Stimulated activated CD4-positive, alpha-beta T cell treated with anti-CD3 and anti-CD28 coated beads, Interleukin-4, amount 100 ng/mL, for 48 hours (primary cell): ENCODE results near the gene ENSA.
"Not testable (repeated sequence)": the region's sequence is repeated elsewhere in the genome, so short reads cannot be mapped to it uniquely, and the experiment has no call there.

Source experiments
- DNase-seq, 2 donors: peaks; one replicate each; pipeline ENCODE4 v3.0.0-alpha.2; 2020; ENCODE audit warnings: low read depth in 2 of 2

The ENSA gene

DNA sequence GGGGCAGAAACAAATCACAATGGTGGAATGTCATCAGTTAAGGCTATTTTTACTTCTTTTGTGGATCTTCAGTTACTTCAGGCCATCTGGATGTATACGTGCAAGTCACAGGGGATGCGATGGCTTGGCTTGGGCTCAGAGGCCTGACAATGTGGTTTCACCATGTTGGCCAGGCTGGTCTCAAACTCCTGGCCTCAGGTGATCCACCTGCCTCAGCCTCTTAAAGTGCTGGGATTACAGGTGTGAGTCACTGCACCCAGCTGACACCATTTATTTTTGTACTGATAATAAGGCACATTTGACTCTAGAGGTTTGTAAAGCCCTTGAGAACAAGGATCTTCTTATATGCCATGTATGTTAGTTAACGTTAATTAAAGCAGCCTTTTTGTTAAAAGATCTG lies 48.4 kb downstream of the ENSA start:
- not testable (repeated sequence) for DNase-seq

DNA sequence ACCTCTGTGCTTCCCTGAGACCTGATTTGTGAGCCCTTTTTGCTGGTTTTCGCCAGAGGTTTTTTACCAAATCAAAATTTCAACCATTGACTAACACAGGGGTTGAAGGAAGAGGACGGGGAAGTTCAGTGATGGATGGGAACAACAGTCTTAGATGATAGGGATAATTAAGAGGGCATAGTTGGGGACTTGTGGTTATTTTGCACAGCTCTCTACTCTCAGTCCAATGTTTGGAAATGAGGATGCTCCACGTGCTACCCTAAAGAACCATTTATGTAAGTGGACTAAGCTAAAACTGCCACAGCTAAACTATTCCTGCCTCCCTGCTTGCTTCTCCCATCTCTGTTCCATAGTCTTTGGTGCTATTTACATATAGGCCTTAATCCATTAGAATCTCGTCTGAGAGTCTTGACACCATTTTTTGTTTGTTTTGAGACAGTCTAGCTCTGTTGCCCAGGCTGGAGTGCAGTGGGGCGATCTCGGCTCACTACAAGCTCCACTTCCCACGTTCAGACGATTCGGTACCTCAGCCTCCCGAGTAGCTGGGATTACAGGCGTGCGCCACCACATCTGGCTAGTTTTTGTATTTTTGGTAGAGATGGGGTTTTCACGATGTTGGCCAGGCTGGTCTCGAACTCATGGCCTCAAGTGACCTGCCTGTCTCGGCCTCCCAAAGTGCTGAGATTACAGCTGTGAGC lies 49.3 kb downstream of the ENSA start:
- no peak for DNase-seq

DNA sequence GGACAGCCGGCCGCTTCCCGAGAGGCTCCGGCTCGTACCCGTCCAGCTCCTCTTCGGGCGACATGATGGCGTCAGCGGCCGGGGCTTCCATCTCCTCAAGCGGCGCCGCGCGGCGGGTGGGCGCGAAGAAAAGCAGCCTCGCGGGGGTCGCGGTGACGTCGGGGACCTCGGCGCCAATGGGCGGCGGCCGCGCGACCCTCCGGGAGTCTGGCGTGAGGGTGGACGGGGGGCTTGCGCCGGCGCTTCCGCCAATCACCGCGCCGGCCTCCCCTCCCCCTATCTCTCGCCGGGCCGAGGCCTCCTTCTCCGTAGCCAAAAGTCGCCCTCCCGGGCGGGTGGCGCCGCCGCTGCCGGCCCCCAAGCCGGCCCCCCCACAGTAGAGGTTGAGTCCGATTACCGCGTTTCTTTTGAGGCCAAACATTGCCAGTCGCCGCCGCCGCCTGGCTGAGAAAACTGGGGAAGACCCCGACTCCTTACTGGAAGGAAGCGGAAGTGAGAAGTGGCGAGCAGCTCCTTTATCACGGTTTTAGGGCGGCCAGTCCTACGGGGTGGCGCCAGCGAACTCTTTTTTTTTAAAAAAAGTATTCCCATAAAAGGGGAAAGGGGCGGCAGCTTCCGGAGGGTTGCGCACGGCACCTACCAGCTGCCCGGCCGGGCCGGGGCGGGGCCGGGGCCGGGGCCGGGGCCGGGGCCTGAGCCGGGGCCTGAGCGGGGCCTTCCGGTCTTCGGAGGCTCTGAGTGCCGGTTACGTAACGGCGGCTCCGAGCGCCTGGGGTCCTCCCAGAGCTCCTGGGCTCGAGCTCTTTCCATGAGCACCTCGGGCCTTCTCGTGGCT lies 50.1 kb downstream of the ENSA start, which contains the start of gene MCL1:
TSS of gene MCL1 (minus strand) at position 501 of the 835 bp plus-strand sequence. CDS start at position 421, 80 bp downstream.
- peak; percentile 76 to 84 for DNase-seq

DNA sequence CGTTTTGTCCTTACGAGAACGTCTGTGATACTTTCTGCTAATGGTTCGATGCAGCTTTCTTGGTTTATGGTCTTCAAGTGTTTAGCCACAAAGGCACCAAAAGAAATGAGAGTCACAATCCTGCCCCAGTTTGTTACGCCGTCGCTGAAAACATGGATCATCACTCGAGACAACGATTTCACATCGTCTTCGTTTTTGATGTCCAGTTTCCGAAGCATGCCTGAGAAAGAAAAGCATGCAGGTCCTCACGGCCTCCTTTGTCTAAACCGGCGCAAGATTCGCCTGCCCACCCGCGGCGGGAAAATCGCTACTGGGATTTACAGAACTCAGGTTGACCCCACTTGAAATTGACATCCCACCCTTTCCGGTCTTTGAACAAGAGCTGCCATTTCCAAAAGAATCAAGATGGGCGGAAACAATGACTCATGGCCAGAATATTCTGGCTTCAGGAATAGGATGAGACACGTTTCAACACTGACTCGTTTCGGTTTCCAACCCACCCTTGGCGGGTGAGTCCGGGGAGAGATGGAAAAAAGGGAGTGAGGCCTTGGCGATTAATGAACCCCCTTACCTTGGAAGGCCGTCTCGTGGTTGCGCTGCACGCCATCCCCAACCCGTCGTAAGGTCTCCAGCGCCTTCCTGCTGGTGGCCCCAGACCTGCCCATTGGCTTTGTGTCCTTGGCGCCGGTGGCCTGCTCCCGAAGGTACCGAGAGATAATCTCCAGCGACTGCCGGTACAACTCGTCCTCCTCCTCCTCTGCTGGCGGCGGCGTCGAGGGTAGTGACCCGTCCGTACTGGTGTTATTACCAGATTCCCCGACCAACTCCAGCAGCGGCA lies 50.9 kb downstream of the ENSA start:
- no peak for DNase-seq

DNA sequence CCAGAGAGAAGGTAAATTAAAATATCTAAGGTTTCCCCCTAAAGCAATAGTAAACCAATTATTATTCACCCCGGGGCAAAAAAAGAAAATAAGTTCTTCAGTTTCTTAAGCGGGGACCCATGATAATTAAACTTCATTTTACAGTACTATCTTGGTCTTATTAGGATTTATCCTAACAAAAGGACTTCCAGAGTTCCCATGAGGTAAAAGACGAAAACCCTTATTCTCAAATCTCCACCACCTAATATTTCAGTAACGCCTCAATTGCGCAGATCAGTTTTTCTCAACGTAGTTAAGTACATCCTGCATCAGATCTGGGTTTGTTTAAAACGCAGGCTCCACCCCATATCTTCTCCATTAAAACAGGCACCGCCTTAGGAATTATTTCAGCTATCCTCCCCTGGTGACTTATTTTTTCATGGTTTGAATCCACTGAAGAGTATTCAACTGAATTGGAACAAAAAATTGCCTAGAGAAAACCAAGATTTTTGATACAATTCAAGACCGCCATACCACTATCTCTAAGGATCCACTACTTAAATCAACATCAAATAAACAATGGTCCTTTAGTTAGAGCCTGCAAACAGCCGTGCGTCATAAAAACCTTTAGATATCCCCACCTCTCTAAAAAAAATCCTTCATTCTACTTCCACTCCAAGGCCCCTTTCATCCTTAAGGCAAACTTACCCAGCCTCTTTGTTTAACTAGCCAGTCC lies 51.7 kb downstream of the ENSA start:
- no peak for DNase-seq

DNA sequence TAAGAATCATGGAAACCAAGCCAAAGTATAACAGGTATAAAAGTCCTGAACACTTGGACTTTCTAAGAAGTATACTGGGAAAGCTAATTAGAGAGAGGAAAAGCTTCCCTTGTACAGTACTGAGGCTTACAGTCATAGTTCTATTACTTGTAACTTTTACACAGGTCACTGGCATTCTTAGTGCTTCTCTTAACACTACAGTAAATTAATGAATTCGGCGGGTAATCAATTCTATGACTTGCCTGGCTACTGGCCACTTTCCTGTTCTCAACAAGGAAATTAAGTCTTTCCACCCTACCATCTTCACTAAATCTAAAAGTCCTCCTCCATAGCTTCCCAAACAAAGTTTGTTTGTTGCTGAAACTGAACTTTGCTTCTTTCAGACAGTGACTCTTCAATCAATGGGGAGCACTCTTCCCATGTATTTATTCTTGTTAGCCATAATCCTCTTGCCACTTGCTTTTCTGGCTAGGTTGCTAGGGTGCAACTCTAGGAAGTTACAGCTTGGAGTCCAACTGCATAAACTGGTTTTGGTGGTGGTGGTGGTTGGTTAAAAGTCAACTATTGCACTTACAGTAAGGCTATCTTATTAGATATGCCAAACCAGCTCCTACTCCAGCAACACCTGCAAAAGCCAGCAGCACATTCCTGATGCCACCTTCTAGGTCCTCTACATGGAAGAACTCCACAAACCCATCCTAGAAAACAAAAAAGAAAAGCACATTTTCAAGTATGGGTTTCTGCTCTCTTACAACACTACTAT lies 52.4 kb downstream of the ENSA start:
- DNase-seq = no peak

DNA sequence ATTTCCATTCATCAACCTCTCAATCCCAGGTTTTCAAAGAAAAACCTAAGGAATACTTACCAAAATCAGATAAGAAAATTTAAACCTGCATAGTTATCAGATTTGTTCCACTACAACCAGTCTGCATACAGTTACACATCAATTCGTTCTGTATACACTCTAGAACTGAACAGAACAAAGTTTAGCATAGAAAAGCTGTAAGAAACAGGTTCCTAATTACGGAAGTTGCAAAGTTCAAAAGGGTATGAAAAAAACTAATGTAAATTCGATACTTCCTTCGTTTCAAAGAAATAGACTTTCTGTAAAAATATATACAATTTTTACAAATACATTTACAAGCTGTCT lies 53.1 kb downstream of the ENSA start:
- no peak for DNase-seq

DNA sequence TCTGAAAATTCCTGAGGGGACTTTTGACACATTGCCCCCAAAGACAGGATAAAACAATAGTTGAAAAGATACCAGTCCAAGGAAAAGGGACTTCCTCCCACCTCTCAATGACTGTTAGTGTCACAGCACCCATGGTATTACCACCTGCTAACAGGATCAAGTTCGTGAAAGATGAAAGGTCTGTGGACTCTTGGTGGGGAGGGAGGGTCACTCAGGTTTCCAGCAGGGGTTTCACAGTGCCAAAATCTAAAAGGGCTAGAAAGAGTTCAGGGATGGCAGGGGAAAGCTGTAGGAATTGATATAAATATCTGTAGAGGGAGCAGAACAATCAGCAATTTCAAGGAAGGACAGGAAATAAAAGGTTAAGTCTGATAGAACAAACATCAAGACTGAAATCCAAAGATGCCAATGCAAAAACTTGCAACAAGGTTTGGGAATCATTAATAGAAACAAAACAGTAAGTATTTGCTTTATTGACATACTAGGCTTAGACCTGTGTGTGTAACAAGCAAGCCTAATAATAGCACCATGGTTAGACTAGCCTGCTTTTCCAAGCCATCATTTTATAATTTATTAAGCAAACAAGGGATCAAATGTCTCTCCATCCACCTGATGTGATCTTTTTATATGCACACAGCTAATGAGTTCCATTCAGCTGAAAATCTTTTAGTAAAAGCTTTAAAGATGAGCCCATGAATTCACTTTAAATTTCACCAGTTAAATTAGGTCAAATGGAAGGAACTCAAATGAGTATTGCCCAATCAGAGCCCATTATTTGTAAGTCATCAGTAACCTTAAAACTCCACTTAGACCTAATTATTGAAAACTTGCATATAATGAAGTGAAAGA lies 53.7 kb downstream of the ENSA start:
- DNase-seq = no peak

DNA sequence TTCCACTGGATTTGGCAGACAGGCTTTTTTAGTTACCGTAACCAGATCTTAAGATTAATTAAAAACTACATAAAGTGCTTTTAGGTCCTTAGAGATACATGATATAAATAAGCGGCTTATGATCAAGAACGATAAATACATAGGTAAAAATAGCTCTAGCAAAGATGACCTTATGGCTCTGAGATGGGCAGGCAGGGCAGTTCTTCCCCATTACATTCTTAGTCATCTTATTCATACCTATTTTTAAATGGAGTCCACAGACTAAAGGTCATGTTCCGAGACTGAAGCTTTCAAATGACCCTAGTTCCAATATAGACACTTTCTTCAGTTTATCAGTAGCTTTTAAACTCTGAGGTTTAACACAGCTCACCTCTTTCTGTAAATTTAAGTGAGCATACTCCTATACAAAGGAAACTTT lies 54.3 kb downstream of the ENSA start:
- no peak for DNase-seq

DNA sequence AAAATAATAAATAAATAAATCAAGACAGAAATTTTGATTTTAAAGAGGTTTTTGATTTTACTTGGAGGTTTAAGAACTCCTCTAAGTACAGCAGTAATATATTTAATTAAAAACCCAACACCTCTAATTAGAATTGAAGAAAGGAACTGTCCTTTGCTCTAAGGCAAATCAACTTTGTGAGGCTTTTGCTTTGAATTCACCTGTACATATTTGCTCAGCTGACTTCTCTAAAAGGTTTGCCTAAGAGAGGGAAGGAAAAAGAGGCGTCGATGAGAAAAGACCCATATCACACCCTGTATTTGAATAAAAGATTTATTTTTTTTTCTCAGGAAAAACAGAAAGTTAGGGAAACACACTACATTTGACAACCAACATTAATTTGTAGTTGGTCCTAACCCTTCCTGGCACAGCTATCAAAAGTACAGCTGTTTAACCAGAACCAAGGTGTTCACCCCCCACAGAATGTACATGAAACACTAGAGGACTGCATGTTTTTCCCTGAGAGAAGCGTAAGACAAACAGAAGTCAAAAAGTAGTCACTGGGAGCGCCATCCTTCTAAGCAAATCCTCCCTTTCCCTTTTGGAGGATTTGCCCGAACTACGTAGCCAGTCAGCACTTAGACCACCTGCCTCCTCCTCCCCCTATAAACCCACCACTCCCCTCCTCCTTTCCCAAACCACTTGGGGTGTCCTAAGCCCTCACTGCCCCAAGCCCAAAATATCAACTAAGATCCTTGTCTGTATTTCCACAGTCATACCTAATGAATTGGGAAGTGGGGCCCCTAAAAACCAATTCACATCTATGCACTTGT lies 54.9 kb downstream of the ENSA start:
- DNase-seq = no peak

DNA sequence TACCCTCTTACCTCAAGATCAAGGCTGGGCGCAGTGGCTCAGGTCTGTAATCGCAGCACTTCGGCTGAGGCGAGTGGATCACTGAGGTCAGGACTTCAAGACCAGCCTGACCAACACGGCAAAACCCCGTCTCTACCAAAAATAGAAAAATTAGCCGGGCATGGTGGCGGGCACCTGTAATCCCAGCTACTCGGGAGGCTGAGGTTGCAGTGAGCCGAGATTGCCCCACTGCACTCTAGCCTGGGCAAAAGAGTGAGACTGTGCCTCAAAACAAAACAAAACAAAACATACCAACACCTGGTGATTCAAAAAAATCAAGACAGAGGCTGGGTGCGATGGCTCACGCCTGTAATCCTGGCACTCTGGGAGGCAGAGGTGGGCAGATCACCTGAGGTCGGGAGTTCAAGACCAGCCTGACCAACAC lies 55.8 kb downstream of the ENSA start:
- DNase-seq = not testable (repeated sequence)

DNA sequence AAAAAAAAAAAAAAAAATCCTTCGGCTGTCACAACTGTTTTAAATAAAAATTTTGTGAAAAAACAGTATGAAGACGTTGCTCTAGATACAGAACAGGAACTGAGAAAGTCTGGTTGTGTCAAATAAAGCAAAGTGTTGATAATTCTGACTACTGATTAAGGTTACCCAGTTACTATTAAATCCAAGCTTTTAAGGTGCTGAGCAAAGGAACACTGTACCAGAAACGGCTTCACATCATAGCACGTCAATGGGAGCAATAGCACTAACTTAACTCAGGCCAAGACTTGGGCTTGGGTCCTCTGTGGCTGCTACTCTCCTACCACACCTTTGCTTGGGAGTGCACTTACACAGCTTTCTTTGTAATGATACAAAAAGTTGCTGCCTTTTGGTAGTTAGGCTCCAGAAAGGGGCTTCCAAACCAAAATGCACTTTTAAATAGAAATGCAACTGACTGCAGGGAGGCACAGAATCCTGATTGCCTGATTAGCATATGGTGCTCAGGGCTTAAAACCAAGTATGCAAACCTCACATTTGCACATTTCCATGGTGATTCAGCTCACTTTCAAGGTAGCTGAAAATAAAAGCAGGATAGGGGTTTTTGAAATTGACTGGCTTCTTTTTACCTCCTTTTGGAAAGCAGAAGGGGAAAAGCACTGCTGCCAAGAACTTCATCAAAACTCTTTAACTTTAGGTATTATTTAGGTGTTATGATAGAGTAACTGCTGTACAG lies 56.3 kb downstream of the ENSA start:
- no peak for DNase-seq
